Peyer's patch (tissue), 4 donors: Measurements from ENCODE around the gene PTEN. TPM values are rescaled to one million over a fixed set of nuclear protein-coding genes. Genes with fewer than 3 reads are reported as not detected.

Experiments used
- DNase-seq, 3 donors: peaks; one replicate each; pipeline ENCODE4 v3.0.0-alpha.2; 2017 to 2019
- H3K27ac ChIP-seq, 4 donors: fragments of 200-600 bp; sonication (generic); one replicate each; pipeline ENCODE4 v1.5.1; 2016 to 2019
- H3K27me3 ChIP-seq, 2 donors: fragments of 200-600 bp; sonication (generic); one replicate each; pipeline ENCODE4 v1.5.1; 2019
- H3K36me3 ChIP-seq, 3 donors: fragments of 200-600 bp; sonication (generic); one replicate each; pipeline ENCODE4 v1.5.1; 2016 to 2019
- H3K4me1 ChIP-seq, 4 donors: fragments of 200-600 bp; sonication (generic); one replicate each; pipeline ENCODE4 v1.5.1; 2016 to 2019
- H3K4me3 ChIP-seq, 4 donors: fragments of 200-600 bp; sonication (generic); 1 replicate in 3 of 4; 2 replicates in 1 of 4; pipeline ENCODE4 v1.5.1; 2016 to 2019; ENCODE audit warnings: mild to moderate bottlenecking in 1 of 4
- H3K9me3 ChIP-seq, 4 donors: fragments of 200-600 bp; sonication (generic); one replicate each; pipeline ENCODE4 v1.5.1; 2016 to 2019; ENCODE audit warnings: mild to moderate bottlenecking in 1 of 4
- CTCF ChIP-seq, 6 experiments: fragments of 450-650 bp in 4 of 6; fragments of 200-600 bp in 2 of 6; sonication (generic) in 1 of 6; IDR thresholded peaks; one replicate each; pipeline ENCODE4 v1.5.1; 2017 to 2019; ENCODE audit warnings: antibody characterized with exemption in 6 of 6, mild to moderate bottlenecking in 3 of 6, moderate library complexity in 1 of 6
- POLR2A ChIP-seq, 2 donors: fragments of 450-650 bp; IDR thresholded peaks; one replicate each; pipeline ENCODE4 v1.5.1; 2017; ENCODE audit warnings: antibody characterized with exemption in 2 of 2, mild to moderate bottlenecking in 2 of 2, moderate library complexity in 2 of 2
- small RNA-seq, 2 donors: library from RNA; depleted of rRNA; stranded (forward); fragments of <200 nt; gene quantifications; one replicate each; pipeline ENCODE3, GENCODE V24; 2016
- total RNA-seq, 4 donors: library from RNA; depleted of rRNA; stranded (reverse); fragments of >200 nt; gene quantifications; one replicate each; pipeline ENCODE4 v1.1.0, GENCODE V29; 2016

Gene PTEN
- total RNA-seq, 4 donors from 2014 or later, result 107 to 146 (median 125) TPM

- Histone ChIP-seq H3K4me3 (no peak overlapping the region), H3K9me3 (no peaks in the 10 kb centered on the region), H3K27me3 (no peaks in the 10 kb centered on the region), H3K36me3 (no peaks in the 10 kb centered on the region), H3K4me1 (no peaks in the 10 kb centered on the region), H3K27ac (no peak overlapping the region)
- no peak for TF ChIP-seq POLR2A (IDR thresholded peaks at IDR 0.05)
- no peak for TF ChIP-seq CTCF (IDR thresholded peaks at IDR 0.05)
- DNase-seq, result no peak
Measured at GRCh38 chr10:88012641-88013040, 149.2 kb downstream of the PTEN start.

GRCh38 chr10:88017781-88018180 is 154.4 kb downstream of the PTEN start:
- no peaks in the 10 kb centered on the region for H3K4me1 ChIP-seq
- no peak for DNase-seq
- H3K27ac ChIP-seq, result no peak overlapping the region
- H3K9me3 ChIP-seq, result no peaks in the 10 kb centered on the region
- no peak overlapping the region for H3K4me3 ChIP-seq
- H3K27me3 ChIP-seq, result no peaks in the 10 kb centered on the region
- H3K36me3 ChIP-seq, result no peaks in the 10 kb centered on the region
- TF ChIP-seq POLR2A (IDR thresholded peaks at IDR 0.05) (no peak), CTCF (IDR thresholded peaks at IDR 0.05) (no peak)

DNA sequence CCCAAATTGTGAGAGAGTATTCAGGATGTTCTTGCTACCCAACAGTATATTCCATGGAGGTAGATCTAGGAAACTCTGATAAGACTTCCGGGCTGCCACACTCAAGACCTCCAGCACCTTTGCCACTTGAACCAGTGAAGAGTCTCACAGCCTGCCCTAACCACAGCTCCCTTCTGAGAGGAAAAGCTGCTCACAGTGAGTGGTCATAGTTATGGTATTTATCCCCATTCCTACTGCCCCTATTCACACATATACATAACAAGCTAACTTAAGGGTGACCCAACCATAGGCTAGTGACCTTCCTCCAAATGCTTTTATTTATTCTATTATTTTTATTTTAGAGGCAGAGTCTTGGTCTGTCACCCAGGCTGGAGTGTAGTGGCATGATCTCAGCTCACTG is 156.3 kb downstream of the PTEN start:
- TF ChIP-seq POLR2A (IDR thresholded peaks at IDR 0.05) (no peak), CTCF (IDR thresholded peaks at IDR 0.05) (no peak)
- no peaks in the 10 kb centered on the region for H3K27me3 ChIP-seq
- no peaks in the 10 kb centered on the region for H3K4me1 ChIP-seq
- H3K4me3 ChIP-seq, result no peak overlapping the region
- DNase-seq, result no peak
- no peaks in the 10 kb centered on the region for H3K36me3 ChIP-seq
- no peaks in the 10 kb centered on the region for H3K9me3 ChIP-seq
- H3K27ac ChIP-seq, result no peak overlapping the region

Small RNA genes lying within 50 kb of the gene (small RNA-seq; reads per million reads assigned to genes)
- gene RF00284 (0 reads per million in 2 donors), gene RN7SL78P (0 reads per million in 2 donors)

Other genes with a start within 250 kb of the PTEN start
- 100 to 1,000 TPM in 3 of 4 donors, 10 to 100 TPM in 1; 28.1 to 166 (median 146) TPM for gene PAPSS2, start 203.7 kb upstream of the PTEN start, total RNA-seq
- 10 to 100 TPM; 27.2 to 36.3 (median 32.2) TPM for gene ATAD1, start 45.4 kb upstream of the PTEN start, total RNA-seq
- gene KLLN, start 92 bp upstream of the PTEN start, total RNA-seq, result 1 to 10 TPM in 1 of 4 donors, under 1 TPM in 3; 0.35 to 1.1 (median 0.61) TPM